MM.1S (cell line): ENCODE measurements around the gene PCDHA5.
"Not testable (repeated sequence)": the region's sequence is repeated elsewhere in the genome, so short reads cannot be mapped to it uniquely, and the experiment has no call there.

Experiments
- EZH2 ChIP-seq: fragments of 300-600 bp; sonication (generic); optimal IDR thresholded peaks from 2 replicates; pipeline ENCODE3; 2017; ENCODE audit warnings: low read depth, mild to moderate bottlenecking, antibody characterized with exemption, low read length, mixed read lengths
- EZH2phosphoT487 ChIP-seq: fragments of 300-600 bp; sonication (generic); IDR thresholded peaks from 2 replicates; pipeline ENCODE4 v1.6.1; 2018; ENCODE audit warnings: antibody characterized with exemption, low read length
- TF ChIP-seq, protein P1 (sequence below): fragments of 300-600 bp; sonication (generic); IDR thresholded peaks from 2 replicates; pipeline ENCODE4 v1.5.1; 2016; ENCODE audit warnings: antibody characterized with exemption, low read length, mixed read lengths

DNA sequence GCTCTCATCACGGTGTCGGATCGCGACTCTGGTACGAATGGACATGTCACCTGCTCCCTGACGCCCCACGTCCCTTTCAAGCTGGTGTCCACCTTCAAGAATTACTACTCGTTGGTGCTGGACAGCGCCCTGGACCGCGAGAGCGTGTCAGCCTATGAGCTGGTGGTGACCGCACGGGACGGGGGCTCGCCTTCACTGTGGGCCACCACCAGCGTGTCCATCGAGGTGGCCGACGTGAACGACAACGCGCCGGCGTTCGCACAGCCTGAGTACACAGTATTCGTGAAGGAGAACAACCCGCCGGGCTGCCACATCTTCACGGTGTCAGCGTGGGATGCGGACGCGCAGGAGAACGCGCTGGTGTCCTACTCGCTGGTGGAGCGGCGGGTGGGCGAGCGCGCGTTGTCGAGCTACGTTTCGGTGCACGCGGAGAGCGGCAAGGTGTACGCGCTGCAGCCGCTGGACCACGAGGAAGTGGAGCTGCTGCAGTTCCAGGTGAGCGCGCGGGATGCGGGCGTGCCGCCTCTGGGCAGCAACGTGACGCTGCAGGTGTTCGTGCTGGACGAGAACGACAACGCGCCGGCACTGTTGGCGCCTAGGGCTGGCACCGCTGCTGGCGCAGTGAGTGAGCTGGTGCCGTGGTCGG lies 25.2 kb upstream of the PCDHA5 start:
- TF ChIP-seq, protein P1, sequence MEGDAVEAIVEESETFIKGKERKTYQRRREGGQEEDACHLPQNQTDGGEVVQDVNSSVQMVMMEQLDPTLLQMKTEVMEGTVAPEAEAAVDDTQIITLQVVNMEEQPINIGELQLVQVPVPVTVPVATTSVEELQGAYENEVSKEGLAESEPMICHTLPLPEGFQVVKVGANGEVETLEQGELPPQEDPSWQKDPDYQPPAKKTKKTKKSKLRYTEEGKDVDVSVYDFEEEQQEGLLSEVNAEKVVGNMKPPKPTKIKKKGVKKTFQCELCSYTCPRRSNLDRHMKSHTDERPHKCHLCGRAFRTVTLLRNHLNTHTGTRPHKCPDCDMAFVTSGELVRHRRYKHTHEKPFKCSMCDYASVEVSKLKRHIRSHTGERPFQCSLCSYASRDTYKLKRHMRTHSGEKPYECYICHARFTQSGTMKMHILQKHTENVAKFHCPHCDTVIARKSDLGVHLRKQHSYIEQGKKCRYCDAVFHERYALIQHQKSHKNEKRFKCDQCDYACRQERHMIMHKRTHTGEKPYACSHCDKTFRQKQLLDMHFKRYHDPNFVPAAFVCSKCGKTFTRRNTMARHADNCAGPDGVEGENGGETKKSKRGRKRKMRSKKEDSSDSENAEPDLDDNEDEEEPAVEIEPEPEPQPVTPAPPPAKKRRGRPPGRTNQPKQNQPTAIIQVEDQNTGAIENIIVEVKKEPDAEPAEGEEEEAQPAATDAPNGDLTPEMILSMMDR, result not testable (repeated sequence)
- TF ChIP-seq EZH2phosphoT487, EZH2: not testable (repeated sequence)
